Endothelial cell (in vitro differentiated cells): ENCODE data around the gene AKAP11. TPM values are rescaled to one million over a fixed set of nuclear protein-coding genes. Genes with fewer than 3 reads are reported as not detected.

Source experiments
- DNase-seq: peaks from one replicate; pipeline ENCODE4 v3.0.0; 2021; ENCODE audit warnings: low spot score
- H3K27ac Mint-ChIP-seq: one replicate; pipeline ENCODE4 v1.8.0; 2021; ENCODE audit warnings: mixed read lengths, inconsistent platforms; ENCODE audit not compliant: unreplicated experiment
- H3K27me3 Mint-ChIP-seq: one replicate; pipeline ENCODE4 v1.8.0; 2021; ENCODE audit warnings: mild to moderate bottlenecking, moderate library complexity, mixed read lengths, inconsistent platforms; ENCODE audit not compliant: unreplicated experiment
- H3K36me3 Mint-ChIP-seq: one replicate; pipeline ENCODE4 v1.8.0; 2021; ENCODE audit warnings: mild to moderate bottlenecking, low read depth, mixed read lengths, inconsistent platforms; ENCODE audit not compliant: unreplicated experiment
- H3K4me1 Mint-ChIP-seq: one replicate; pipeline ENCODE4 v1.8.0; 2021; ENCODE audit warnings: mild to moderate bottlenecking, mixed read lengths, inconsistent platforms; ENCODE audit not compliant: unreplicated experiment
- H3K4me3 Mint-ChIP-seq: one replicate; pipeline ENCODE4 v1.8.0; 2021; ENCODE audit warnings: mild to moderate bottlenecking, mixed read lengths, inconsistent platforms; ENCODE audit not compliant: unreplicated experiment
- H3K9me3 Mint-ChIP-seq: one replicate; pipeline ENCODE4 v1.8.0; 2021; ENCODE audit warnings: mixed read lengths, inconsistent platforms; ENCODE audit not compliant: unreplicated experiment
- CTCF ChIP-seq: fragments of 200-600 bp; sonication (generic); IDR thresholded peaks from one replicate; pipeline ENCODE4 v1.5.0; 2021; ENCODE audit warnings: antibody characterized with exemption; ENCODE audit not compliant: unreplicated experiment
- total RNA-seq: library from RNA; stranded (reverse); fragmentation: NEBNext Ultra II Directional; extraction: Animal tissue kit (Norgen Biotek cat#: 25700); gene quantifications from one replicate; pipeline ENCODE4 v1.2.1, GENCODE V29; 2021; ENCODE audit not compliant: unreplicated experiment

AKAP11 gene
- total RNA-seq, 1 donor from 2014 or later = 22.7 TPM

- Mint-ChIP-seq H3K27me3 (no peaks in the 10 kb centered on the region), H3K9me3 (no peaks in the 10 kb centered on the region), H3K4me3 (no peak overlapping the region), H3K4me1 (peaks cover 18% of the 10 kb centered on the region), H3K36me3 (no peaks in the 10 kb centered on the region), H3K27ac (no peak overlapping the region)
- no peak for DNase-seq
- no peak for TF ChIP-seq CTCF
These were observed 4.7 kb downstream of the AKAP11 start for GRCh38 chr13:42276683-42277082.

- H3K4me1 Mint-ChIP-seq = peaks cover 19% of the 10 kb centered on the region
- DNase-seq = no peak
- no peak for TF ChIP-seq CTCF
- no peaks in the 10 kb centered on the region for H3K9me3 Mint-ChIP-seq
- H3K4me3 Mint-ChIP-seq = no peak overlapping the region
- H3K27me3 Mint-ChIP-seq = no peaks in the 10 kb centered on the region
- no peaks in the 10 kb centered on the region for H3K36me3 Mint-ChIP-seq
- H3K27ac Mint-ChIP-seq = no peak overlapping the region
These were observed 5.8 kb downstream of the AKAP11 start for GRCh38 chr13:42277618-42278276.

GRCh38 chr13:42279080-42279479 is 7.1 kb downstream of the AKAP11 start:
- no peak overlapping the region for H3K4me3 Mint-ChIP-seq
- H3K27ac Mint-ChIP-seq = no peak overlapping the region
- H3K9me3 Mint-ChIP-seq = no peaks in the 10 kb centered on the region
- DNase-seq = no peak
- no peaks in the 10 kb centered on the region for H3K27me3 Mint-ChIP-seq
- TF ChIP-seq CTCF = no peak
- H3K4me1 Mint-ChIP-seq = peaks cover 25% of the 10 kb centered on the region
- H3K36me3 Mint-ChIP-seq = no peaks in the 10 kb centered on the region

- Mint-ChIP-seq H3K4me1 (peaks cover 24% of the 10 kb centered on the region), H3K27ac (no peak overlapping the region), H3K36me3 (no peaks in the 10 kb centered on the region), H3K27me3 (no peaks in the 10 kb centered on the region), H3K4me3 (no peak overlapping the region), H3K9me3 (no peaks in the 10 kb centered on the region)
- no peak for DNase-seq
- no peak for TF ChIP-seq CTCF
These were observed 8.0 kb downstream of the AKAP11 start for GRCh38 chr13:42279986-42280385.

GRCh38 chr13:42280537-42280936 is 8.6 kb downstream of the AKAP11 start:
- Mint-ChIP-seq H3K36me3 (no peaks in the 10 kb centered on the region), H3K4me3 (no peak overlapping the region), H3K9me3 (no peaks in the 10 kb centered on the region), H3K27me3 (no peaks in the 10 kb centered on the region), H3K27ac (no peak overlapping the region), H3K4me1 (peaks cover 19% of the 10 kb centered on the region)
- no peak for DNase-seq
- TF ChIP-seq CTCF = no peak
